WTC11 (cell line): ENCODE measurements around the gene COL2A1. TPM values are rescaled to one million over a fixed set of nuclear protein-coding genes. Genes with fewer than 3 reads are reported as not detected.

Experiments
- ATAC-seq: fragments of 200-7000 bp; cut with Tn5 transposase; 2 replicates; pipeline ENCODE4 v1.10.0; 2021; ENCODE audit warnings: mild to moderate bottlenecking, moderate library complexity
- CTCF ChIA-PET: fragments of 300-600 bp; sonication (Branson Sonifier 250); formaldehyde crosslinking; loops from one replicate; lab custom pipeline; 2021; ENCODE audit warnings: antibody characterized with exemption; lab: Charles Lee
- POLR2A ChIA-PET: fragments of 350-600 bp; sonication (Branson Sonifier 250); formaldehyde crosslinking; loops from one replicate; lab custom pipeline; 2021; ENCODE audit warnings: antibody characterized with exemption; lab: Charles Lee
- DNase-seq: peaks from one replicate; pipeline ENCODE4 v3.0.0; 2021; ENCODE audit warnings: low spot score
- H3K27ac Mint-ChIP-seq: 2 replicates; pipeline ENCODE4 v1.8.0; 2021; ENCODE audit warnings: mixed read lengths
- H3K27me3 Mint-ChIP-seq: 2 replicates; pipeline ENCODE4 v1.8.0; 2021; ENCODE audit warnings: low read depth, mild to moderate bottlenecking, moderate library complexity, mixed read lengths
- H3K36me3 Mint-ChIP-seq: 2 replicates; pipeline ENCODE4 v1.8.0; 2021; ENCODE audit warnings: mixed read lengths
- H3K4me1 Mint-ChIP-seq: 2 replicates; pipeline ENCODE4 v1.8.0; 2022; ENCODE audit warnings: mixed read lengths
- H3K4me3 Mint-ChIP-seq: 2 replicates; pipeline ENCODE4 v1.8.0; 2021; ENCODE audit warnings: mild to moderate bottlenecking, moderate library complexity, mixed read lengths
- H3K9me3 Mint-ChIP-seq: 2 replicates; pipeline ENCODE4 v1.8.0; 2021; ENCODE audit warnings: mixed read lengths
- ARID4B ChIP-seq: sonication (generic); formaldehyde crosslinking; IDR thresholded peaks from 2 replicates; pipeline ENCODE4 v1.8.0; 2023; ENCODE audit warnings: missing genetic modification reagents, mild to moderate bottlenecking, borderline replicate concordance
- CBFB ChIP-seq: sonication (generic); formaldehyde crosslinking; IDR thresholded peaks from 2 replicates; pipeline ENCODE4 v1.8.1; 2022; ENCODE audit warnings: mild to moderate bottlenecking, low read depth, missing genetic modification reagents
- EMX1 ChIP-seq: fragments of 250-450 bp; sonication (Bioruptor Pico); IDR thresholded peaks from 2 replicates; pipeline ENCODE4 v1.8.0; 2021; ENCODE audit warnings: mild to moderate bottlenecking
- MAX ChIP-seq: sonication (generic); formaldehyde crosslinking; IDR thresholded peaks from 2 replicates; pipeline ENCODE4 v1.8.0; 2022; ENCODE audit warnings: mild to moderate bottlenecking, missing genetic modification reagents
- MYBL2 ChIP-seq: sonication (generic); formaldehyde crosslinking; IDR thresholded peaks from 2 replicates; pipeline ENCODE4 v1.8.1; 2023; ENCODE audit warnings: mild to moderate bottlenecking, moderate library complexity, missing genetic modification reagents
- NR3C1 ChIP-seq: sonication (generic); formaldehyde crosslinking; conservative IDR thresholded peaks from 2 replicates; pipeline ENCODE4 v1.8.1; 2023; ENCODE audit warnings: low read depth, mild to moderate bottlenecking, missing genetic modification reagents
- PRRX2 ChIP-seq: fragments of 250-450 bp; sonication (Bioruptor Pico); IDR thresholded peaks from 2 replicates; pipeline ENCODE4 v1.8.0; 2021; ENCODE audit warnings: mild to moderate bottlenecking
- SMAD3 ChIP-seq: sonication (generic); formaldehyde crosslinking; IDR thresholded peaks from 2 replicates; pipeline ENCODE4 v1.8.0; 2022; ENCODE audit warnings: missing genetic modification reagents, mild to moderate bottlenecking, borderline replicate concordance
- STAT6 ChIP-seq: sonication (generic); formaldehyde crosslinking; conservative IDR thresholded peaks from 2 replicates; pipeline ENCODE4 v1.8.1; 2023; ENCODE audit warnings: mild to moderate bottlenecking, low read depth, missing genetic modification reagents, moderate library complexity
- TCF7 ChIP-seq: sonication (generic); formaldehyde crosslinking; IDR thresholded peaks from 2 replicates; pipeline ENCODE4 v1.8.0; 2022; ENCODE audit warnings: mild to moderate bottlenecking, low read depth, missing genetic modification reagents, moderate library complexity
- ZMAT4 ChIP-seq: fragments of 250-450 bp; sonication (Bioruptor Pico); IDR thresholded peaks from 2 replicates; pipeline ENCODE4 v1.9.0; 2021; ENCODE audit warnings: mild to moderate bottlenecking
- ZNF281 ChIP-seq: sonication (generic); formaldehyde crosslinking; IDR thresholded peaks from 2 replicates; pipeline ENCODE4 v1.8.0; 2023; ENCODE audit warnings: mild to moderate bottlenecking, missing genetic modification reagents
- ZSCAN18 ChIP-seq: fragments of 250-450 bp; sonication (Bioruptor Pico); IDR thresholded peaks from 2 replicates; pipeline ENCODE4 v2.1.2; 2022; ENCODE audit warnings: mild to moderate bottlenecking, moderate library complexity
- total RNA-seq: library from RNA; stranded (reverse); gene quantifications from 3 replicates; pipeline ENCODE4 v1.2.3, GENCODE V29; 2021

Gene COL2A1
- total RNA-seq, 1 experiment from 2014 or later: 20.9 TPM

GRCh38 chr12:48005001-48005749, 899 bp upstream of the COL2A1 start:
- Mint-ChIP-seq H3K27ac (no peak overlapping the region), H3K4me1 (peaks cover 43% of the 10 kb centered on the region), H3K4me3 (peak overlapping the region; percentile 79)
- peak; percentile 60 for DNase-seq
- ATAC-seq: peak; percentile 11
- TF ChIP-seq ZMAT4 (CRISPR knock-in tag) (no peak), SMAD3 (CRISPR knock-in tag) (no peak), MYBL2 (peak; percentile 10; the same call in 1 of the 2 replicates), TCF7 (CRISPR knock-in tag) (no peak), ARID4B (CRISPR knock-in tag) (no peak), PRRX2 (CRISPR knock-in tag) (no peak), ZNF281 (CRISPR knock-in tag) (peak; percentile 42; the same call in 1 of the 2 replicates), NR3C1 (CRISPR knock-in tag) (0 out of 2 replicates have a peak, but pooled peaks have one; percentile 37), EMX1 (CRISPR knock-in tag) (no peak), MAX (CRISPR knock-in tag) (peak; percentile 9; the same call in 1 of the 2 replicates), ZSCAN18 (CRISPR knock-in tag) (no peak), CBFB (CRISPR knock-in tag) (0 out of 2 replicates have a peak, but pooled peaks have one; percentile 40), STAT6 (CRISPR knock-in tag) (no peak)
- TF ChIP-seq, all 79 proteins: peak for 5
- POLR2A ChIA-PET: interaction anchor here (0.8 to 0.9 kb wide), 2 partner anchors 42 to 100 kb away, joined by 3 to 4 read pairs; partner anchors contain the start of genes TMEM106C and VDR
- Mint-ChIP-seq H3K27me3 (peaks cover 100% of the 10 kb centered on the region), H3K36me3 (no peaks in the 10 kb centered on the region), H3K9me3 (no peaks in the 10 kb centered on the region)
- CTCF ChIA-PET: interaction anchor here (0.6 to 4.0 kb wide), 14 partner anchors 11 to 192 kb away, joined by 3 to 18 read pairs (median 4); partner anchors contain the start of genes TMEM106C and VDR
